Ovary (tissue), 9 donors: Measurements from ENCODE around the gene DGCR8. TPM values are rescaled to one million over a fixed set of nuclear protein-coding genes. Genes with fewer than 3 reads are reported as not detected.

Source experiments
- DNase-seq, 5 donors: peaks; one replicate each; pipeline ENCODE4 v3.0.0-alpha.2; 2019 to 2020
- H3K27ac ChIP-seq, 2 donors: fragments of 200-600 bp; one replicate each; pipeline versions ENCODE4 v1.5.1 to v1.8.0; 2019 to 2022
- H3K27me3 ChIP-seq: fragments of 200-600 bp; one replicate; pipeline ENCODE4 v1.8.0; 2022
- H3K36me3 ChIP-seq: fragments of 200-600 bp; sonication (generic); one replicate; pipeline ENCODE4 v1.5.1; 2019
- H3K4me1 ChIP-seq: one replicate; pipeline ENCODE4 v1.8.1; 2013; ENCODE audit warnings: mild to moderate bottlenecking, moderate library complexity; ENCODE audit not compliant: insufficient read depth
- H3K4me3 ChIP-seq: fragments of 200-600 bp; sonication (generic); one replicate; pipeline ENCODE4 v1.5.1; 2017
- H3K9me3 ChIP-seq, 2 donors: fragments of 200-600 bp in 1 of 2; sonication (generic) in 1 of 2; one replicate each; pipeline versions ENCODE4 v1.5.1 to v1.8.1; 2013 to 2019; ENCODE audit warnings: mild to moderate bottlenecking in 1 of 2, moderate library complexity in 1 of 2
- CTCF ChIP-seq, 3 donors: fragments of 450-650 bp in 2 of 3; fragments of 200-600 bp in 1 of 3; IDR thresholded peaks; one replicate each; pipeline versions ENCODE4 v1.5.1 to v1.8.0; 2016 to 2022; ENCODE audit warnings: antibody characterized with exemption in 3 of 3, mild to moderate bottlenecking in 1 of 3
- EP300 ChIP-seq: sonication (generic); formaldehyde crosslinking; IDR thresholded peaks from one replicate; pipeline ENCODE4 v1.6.1; 2017; ENCODE audit warnings: antibody characterized with exemption
- POLR2A ChIP-seq: fragments of 450-650 bp; IDR thresholded peaks from one replicate; pipeline ENCODE4 v1.6.1; 2017; ENCODE audit warnings: antibody characterized with exemption, mild to moderate bottlenecking, moderate library complexity
- WGBS, 3 donors: extraction: QIAGEN DNeasy Blood & Tissue Kit in 1 of 3; methylation state at CpG; one replicate each; pipeline versions ENCODE4 v1.1.5 to v1.1.7; 2013 to 2017; 5-methylcytosine and 5-hydroxymethylcytosine counted together
- intact Hi-C, 4 donors: fragments of 100-400 bp; cut with DNase I; formaldehyde crosslinking; loops; one replicate each; pipeline versions ENCODE4 v1.11.0 to v1.15.1; 2022 to 2023
- polyA plus RNA-seq, 2 donors: library from polyadenylated mRNA; stranded (reverse); fragments of 200-250 nt in 1 of 2; fragments of 350-450 nt in 1 of 2; fragmentation: Illumina TruSeq in 1 of 2; extraction: RNeasy Lipid Tissue Mini Kit (QIAGEN cat#74804) in 1 of 2; gene quantifications; one replicate each; pipeline ENCODE4 v1.2.3, GENCODE V29; 2013 to 2014
- total RNA-seq, 7 donors: library from RNA; depleted of rRNA in 2 of 7; stranded (reverse); fragments of >200 nt in 2 of 7; fragmentation: NEBNext Ultra II Directional in 3 of 7; extraction: Animal tissue kit (Norgen Biotek cat#: 25700) in 3 of 7; gene quantifications; one replicate each; pipeline versions ENCODE4 v1.1.0 to v1.2.4, GENCODE V29; 2016 to 2023
- donor health status: DM: no; HTN: no; CAD: no; lungs with moderate emphysema.
- donor health status: DM: no; HTN: no; CAD: no.
- donor health status: Bipolar disorder and iron deficiency.
- donor health status: DM: yes; HTN: yes; CAD: no.
- donor health status: DM: no; HTN: no; CAD: no.
- donor health status: DM: yes; HTN: yes; CAD: no.

The DGCR8 gene
- total and polyA plus RNA-seq, 9 donors, result 15.9 to 46.5 (median 37.6) TPM

GRCh38 chr22:20115691-20116375 is 35.8 kb downstream of the DGCR8 start, which contains the start of gene RANBP1:
Gene RANBP1, plus strand, starts transcription at chr22:20116104. Its CDS starts 81 bp downstream, at chr22:20116185.
- Histone ChIP-seq H3K36me3 (peaks cover 2% of the 10 kb centered on the region), H3K4me1 (peaks cover 10% of the 10 kb centered on the region)
- intact Hi-C loops, result loop anchor here in 1 of 4 donors (10.0 kb wide), 1 partner anchor 151 kb away; no protein-coding TSS in a partner anchor

GRCh38 chr22:20116376-20116950 is 36.4 kb downstream of the DGCR8 start:
- peak in 4 of 5 donors; percentile 49 to 73 (median 59) for DNase-seq
- peak overlapping the region; percentile 66 to 75 for H3K27ac ChIP-seq
- H3K36me3 ChIP-seq, result no peaks in the 10 kb centered on the region
- H3K4me3 ChIP-seq, result peak overlapping the region; percentile 81
- WGBS, 3 donors, result 5 to 12% (median 7%) methylated on average over 20 to 27 of the region's 27 CpGs
- intact Hi-C loops, result loop anchor here in 1 of 4 donors (10.0 kb wide), 1 partner anchor 152 kb away; no protein-coding TSS in a partner anchor
- H3K27me3 ChIP-seq, result no peaks in the 10 kb centered on the region
- H3K9me3 ChIP-seq, result no peaks in the 10 kb centered on the region
- TF ChIP-seq EP300 (no peak), POLR2A (no peak), CTCF (IDR thresholded peaks at IDR 0.05) (no peak)
- H3K4me1 ChIP-seq, result peaks cover 10% of the 10 kb centered on the region

More at GRCh38 chr22:20115691-20116375, 35.8 kb downstream of the DGCR8 start, which contains the start of gene RANBP1:
- Histone ChIP-seq H3K27me3 (no peaks in the 10 kb centered on the region), H3K4me3 (peak within 1 kb of the TSS; percentile 81), H3K27ac (peak within 1 kb of the TSS; percentile 66 to 75), H3K9me3 (no peaks in the 10 kb centered on the region)
- 53 to 68% (median 60%) methylated on average over 24 to 30 of the region's 30 CpGs for WGBS, 3 donors
- DNase-seq, result peak in 1 of 5 donors; percentile 48
- no peak for TF ChIP-seq EP300
- no peak for TF ChIP-seq CTCF (IDR thresholded peaks at IDR 0.05)
- TF ChIP-seq POLR2A, result no peak

- H3K4me1 ChIP-seq, result peaks cover 10% of the 10 kb centered on the region
- TF ChIP-seq CTCF (IDR thresholded peaks at IDR 0.05), result peak in 1 of 3 donors; percentile 38
- TF ChIP-seq EP300, result no peak
- peak; percentile 31 for TF ChIP-seq POLR2A
- peak within 1 kb of the TSS; percentile 66 to 75 for H3K27ac ChIP-seq
- DNase-seq, result peak; percentile 96 to 99 (median 98)
- no peaks in the 10 kb centered on the region for H3K27me3 ChIP-seq
- intact Hi-C loops, result loop anchor here in 1 of 4 donors (10.0 kb wide), 1 partner anchor 152 kb away; no protein-coding TSS in a partner anchor
- no peaks in the 10 kb centered on the region for H3K9me3 ChIP-seq
- 0 to 1% (median 0%) methylated on average over 74 to 88 of the region's 88 CpGs for WGBS, 3 donors
- H3K4me3 ChIP-seq, result peak within 1 kb of the TSS; percentile 81
- H3K36me3 ChIP-seq, result no peaks in the 10 kb centered on the region
These were observed 37.1 kb downstream of the DGCR8 start, which contains the start of gene TRMT2A for GRCh38 chr22:20116951-20117632. Gene TRMT2A, minus strand, starts transcription at chr22:20117226. Its CDS starts 320 bp downstream, at chr22:20116906.

GRCh38 chr22:20117633-20118299 is 37.7 kb downstream of the DGCR8 start:
- TF ChIP-seq EP300 (no peak), POLR2A (no peak), CTCF (IDR thresholded peaks at IDR 0.05) (no peak)
- DNase-seq, result peak in 4 of 5 donors; percentile 38 to 67 (median 66)
- H3K9me3 ChIP-seq, result no peaks in the 10 kb centered on the region
- 0% methylated on average over 39 to 66 of the region's 66 CpGs for WGBS, 3 donors
- H3K36me3 ChIP-seq, result no peaks in the 10 kb centered on the region
- H3K27ac ChIP-seq, result peak overlapping the region; percentile 34 to 55
- H3K4me3 ChIP-seq, result peak overlapping the region; percentile 81
- H3K4me1 ChIP-seq, result peaks cover 10% of the 10 kb centered on the region
- no peaks in the 10 kb centered on the region for H3K27me3 ChIP-seq
- intact Hi-C loops, result loop anchor here in 1 of 4 donors (10.0 kb wide), 1 partner anchor 153 kb away; no protein-coding TSS in a partner anchor
